ENCODE measurements around the gene SOX5.

The SOX5 gene

GRCh38 chr12:23581913-23582312 is 367.6 kb downstream of the SOX5 start:
- no peak for TF ChIP-seq CTCF (IDR thresholded peaks at IDR 0.05; ENCODE audit: low read depth, low read length)
- no peak overlapping the region for H3K4me3 ChIP-seq (ENCODE audit: low read depth, low read length)

GRCh38 chr12:23579257-23579656 is 370.2 kb downstream of the SOX5 start:
- no peak overlapping the region for H3K4me3 ChIP-seq (ENCODE audit: low read depth, low read length)
- no peak for TF ChIP-seq CTCF (IDR thresholded peaks at IDR 0.05; ENCODE audit: low read depth, low read length)

GRCh38 chr12:23576372-23576771 is 373.1 kb downstream of the SOX5 start:
- H3K4me3 ChIP-seq (ENCODE audit: low read depth, low read length) = no peak overlapping the region
- TF ChIP-seq CTCF (IDR thresholded peaks at IDR 0.05; ENCODE audit: low read depth, low read length) = no peak

GRCh38 chr12:23569356-23569755 is 380.1 kb downstream of the SOX5 start:
- H3K4me3 ChIP-seq (ENCODE audit: low read depth, low read length) = no peak overlapping the region
- no peak for TF ChIP-seq CTCF (IDR thresholded peaks at IDR 0.05; ENCODE audit: low read depth, low read length)

- H3K4me3 ChIP-seq (ENCODE audit: low read depth, low read length) = no peak overlapping the region
- TF ChIP-seq CTCF (IDR thresholded peaks at IDR 0.05; ENCODE audit: low read depth, low read length) = no peak
Observed at GRCh38 chr12:23566133-23566532, 383.3 kb downstream of the SOX5 start.

- no peak for TF ChIP-seq CTCF (IDR thresholded peaks at IDR 0.05; ENCODE audit: low read depth, low read length)
- no peak overlapping the region for H3K4me3 ChIP-seq (ENCODE audit: low read depth, low read length)
Observed at GRCh38 chr12:23564451-23565152, 384.9 kb downstream of the SOX5 start.

- no peak for TF ChIP-seq CTCF (IDR thresholded peaks at IDR 0.05; ENCODE audit: low read depth, low read length)
- no peak overlapping the region for H3K4me3 ChIP-seq (ENCODE audit: low read depth, low read length)
Observed at GRCh38 chr12:23561364-23562345, 387.8 kb downstream of the SOX5 start.
